Naive thymus-derived CD8-positive, alpha-beta T cell (primary cell): ENCODE results near the gene INTS2. TPM values are rescaled to one million over a fixed set of nuclear protein-coding genes. Genes with fewer than 3 reads are reported as not detected.
"Not testable (repeated sequence)": the region's sequence is repeated elsewhere in the genome, so short reads cannot be mapped to it uniquely, and the experiment has no call there.

Experiments
- ATAC-seq, 2 donors: fragments of 150-1000 bp; cut with Tn5 transposase in 1 of 2; sonication (Bioruptor Pico), chemical (Tn5 transposase) in 1 of 2; 1 replicate in 1 of 2; 2 replicates in 1 of 2; pipeline ENCODE4 v1.10.0; 2021; ENCODE audit warnings: mild to moderate bottlenecking in 2 of 2, moderate library complexity in 2 of 2
- POLR2A ChIA-PET: fragments of 350-600 bp; sonication (Branson Sonifier 250); formaldehyde crosslinking; loops from one replicate; lab custom pipeline; 2021; ENCODE audit warnings: antibody characterized with exemption; lab: Charles Lee
- DNase-seq, 10 donors: peaks; one replicate each; pipeline versions ENCODE4 v3.0.0 to v3.0.0-alpha.2; 2020 to 2022
- H3K27ac Mint-ChIP-seq, 10 donors: one replicate each; pipeline ENCODE4 v1.8.0; 2020 to 2022; ENCODE audit warnings: mild to moderate bottlenecking in 10 of 10, mixed read lengths in 10 of 10, moderate library complexity in 4 of 10, inconsistent platforms in 1 of 10
- H3K27me3 Mint-ChIP-seq, 5 donors: one replicate each; pipeline ENCODE4 v1.8.0; 2021 to 2022; ENCODE audit warnings: mixed read lengths in 5 of 5
- H3K36me3 Mint-ChIP-seq, 3 donors: one replicate each; pipeline ENCODE4 v1.8.0; 2020 to 2022; ENCODE audit warnings: mixed read lengths in 3 of 3, mild to moderate bottlenecking in 2 of 3, inconsistent platforms in 1 of 3
- H3K4me1 Mint-ChIP-seq, 4 donors: one replicate each; pipeline ENCODE4 v1.8.0; 2021 to 2022; ENCODE audit warnings: mixed read lengths in 4 of 4
- H3K4me3 Mint-ChIP-seq, 10 donors: one replicate each; pipeline ENCODE4 v1.8.0; 2020 to 2022; ENCODE audit warnings: mild to moderate bottlenecking in 10 of 10, mixed read lengths in 10 of 10, moderate library complexity in 6 of 10, inconsistent platforms in 1 of 10
- H3K9me3 Mint-ChIP-seq, 9 donors: one replicate each; pipeline ENCODE4 v1.8.0; 2020 to 2022; ENCODE audit warnings: mixed read lengths in 9 of 9, mild to moderate bottlenecking in 3 of 9, inconsistent platforms in 1 of 9, moderate library complexity in 1 of 9
- polyA plus RNA-seq, 3 donors: library from polyadenylated mRNA; unstranded; fragments of 300-500 nt; fragmentation: Illumina TruSeq; gene quantifications; one replicate each; pipeline ENCODE4 v1.2.3, GENCODE V29; 2021
- total RNA-seq, 8 experiments: library from RNA in 2 of 8; stranded (reverse) in 2 of 8; gene quantifications; one replicate each; pipeline ENCODE4 v1.2.3 and lab custom pipeline; 2021 to 2026

The INTS2 gene
- total and polyA plus RNA-seq, 5 experiments from 2014 or later, result 3.3 to 19.4 (median 4.0) TPM

DNA sequence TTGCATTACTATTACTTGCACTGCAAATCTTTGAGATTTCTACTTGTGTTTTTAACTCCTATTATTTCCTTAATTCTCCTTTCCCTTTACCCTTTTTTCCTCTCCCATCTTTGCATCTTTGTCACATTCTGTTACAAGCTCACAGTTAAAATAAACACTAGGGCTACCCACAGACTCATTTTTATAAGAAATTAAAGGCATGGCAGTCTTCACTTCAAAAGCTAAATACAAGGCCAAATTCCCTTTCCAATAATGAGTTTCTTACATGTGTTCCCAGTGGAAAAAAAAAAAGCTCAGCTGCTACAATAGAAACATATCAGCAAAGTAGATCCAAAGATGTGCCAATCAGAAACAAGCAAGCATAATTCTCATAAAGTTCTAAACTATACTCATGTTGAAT is 60.7 kb downstream of the INTS2 start:
- POLR2A ChIA-PET, result no interaction called here
- ATAC-seq, result no peak
- H3K27ac Mint-ChIP-seq, result peak overlapping the region in 2 of 10 donors; percentile 3 to 69
- peaks cover 0 to 45% (median 7%) of the 10 kb centered on the region in 3 donors for H3K36me3 Mint-ChIP-seq
- no peaks in the 10 kb centered on the region for H3K27me3 Mint-ChIP-seq
- no peaks in the 10 kb centered on the region for H3K9me3 Mint-ChIP-seq
- H3K4me1 Mint-ChIP-seq, result peaks cover 7 to 22% (median 18%) of the 10 kb centered on the region in 4 donors
- no peak overlapping the region for H3K4me3 Mint-ChIP-seq
- no peak for DNase-seq

DNA sequence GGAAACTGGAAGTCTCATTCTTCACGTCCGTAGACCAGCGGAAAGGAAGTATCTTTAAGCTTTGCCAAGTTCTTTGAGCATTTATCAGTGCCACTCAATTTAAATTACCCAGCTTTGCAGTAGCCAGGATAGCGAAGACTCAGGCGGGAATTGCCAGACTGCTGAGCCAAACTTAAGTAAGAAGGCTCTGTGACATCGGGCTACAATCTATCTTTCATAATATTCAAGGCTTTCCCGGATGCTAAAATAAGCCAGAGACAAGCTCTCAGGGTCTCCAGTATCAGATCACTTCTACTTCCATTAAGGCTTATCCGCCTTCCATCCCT is 64.0 kb downstream of the INTS2 start:
- peak in 1 of 2 donors; percentile 17 for ATAC-seq
- peaks cover 7 to 25% (median 18%) of the 10 kb centered on the region in 4 donors for H3K4me1 Mint-ChIP-seq
- DNase-seq, result no peak
- no peaks in the 10 kb centered on the region for H3K9me3 Mint-ChIP-seq
- peak overlapping the region; percentile 94 to 98 (median 96) for H3K4me3 Mint-ChIP-seq
- peaks cover 0 to 15% (median 2%) of the 10 kb centered on the region in 3 donors for H3K36me3 Mint-ChIP-seq
- no peaks in the 10 kb centered on the region for H3K27me3 Mint-ChIP-seq
- H3K27ac Mint-ChIP-seq, result peak overlapping the region; percentile 84 to 96 (median 93)
- POLR2A ChIA-PET, result interaction anchor here (0.6 to 1.7 kb wide), 5 partner anchors 116 to 1264 kb away, joined by 3 to 9 read pairs (median 4); partner anchors contain the start of gene PPM1D

DNA sequence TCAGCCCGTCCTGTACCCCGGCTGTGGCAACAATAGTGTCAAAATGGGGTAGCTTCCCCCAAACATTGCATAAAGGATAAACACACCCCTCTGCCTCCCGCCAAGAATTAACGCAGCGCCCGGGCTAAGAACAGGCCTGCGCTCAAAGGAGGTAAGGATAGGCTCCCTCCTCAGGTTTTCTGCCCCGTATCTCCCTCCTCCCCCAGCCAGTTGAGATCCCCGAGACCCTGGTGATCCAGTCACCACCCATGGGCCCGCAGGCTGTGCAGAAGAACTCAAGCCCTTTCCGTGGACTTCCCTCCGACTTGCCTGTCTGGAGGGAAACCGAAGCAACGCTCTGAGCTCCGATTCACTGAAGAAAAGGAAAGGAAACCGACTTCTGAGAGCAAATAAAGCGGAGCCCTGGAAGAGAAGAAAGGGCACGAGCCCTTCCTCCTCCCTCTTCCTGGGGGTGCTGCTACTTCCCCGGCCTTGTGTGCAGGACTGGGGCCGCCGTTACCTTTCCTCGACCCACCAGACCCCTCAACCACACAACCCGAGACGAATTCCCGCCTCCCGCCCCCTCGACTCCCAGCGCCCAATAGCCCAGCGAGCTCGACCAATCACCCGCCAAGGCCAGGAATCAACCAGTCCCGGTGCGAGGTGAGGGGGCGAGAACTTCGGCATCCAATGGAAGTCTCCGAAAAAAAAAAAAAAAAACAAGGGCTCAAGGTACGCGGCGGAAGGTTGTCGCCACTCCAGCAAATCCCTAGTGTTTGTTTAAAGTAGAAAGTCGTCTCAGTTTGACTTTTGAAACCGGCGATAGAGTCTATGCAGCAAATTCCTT is 64.6 kb downstream of the INTS2 start, which contains the start of gene BRIP1:
TSS of gene BRIP1 (minus strand) at position 554 of the 826 bp plus-strand sequence. CDS start 1,989 bp downstream, outside the sequence.
- POLR2A ChIA-PET, result interaction anchor here (0.6 to 1.7 kb wide), 8 partner anchors 10 to 1263 kb away, joined by 3 to 9 read pairs (median 4); partner anchors contain the start of gene PPM1D
- Mint-ChIP-seq H3K27me3 (no peaks in the 10 kb centered on the region), H3K9me3 (no peaks in the 10 kb centered on the region), H3K36me3 (peaks cover 0 to 13% (median 2%) of the 10 kb centered on the region in 3 donors), H3K4me3 (peak within 1 kb of the TSS; percentile 94 to 98 (median 96)), H3K27ac (peak within 1 kb of the TSS; percentile 84 to 96 (median 93)), H3K4me1 (peaks cover 7 to 25% (median 18%) of the 10 kb centered on the region in 4 donors)
- DNase-seq, result peak; percentile 80 to 94 (median 84)
- ATAC-seq, result peak; percentile 97 to 99

DNA sequence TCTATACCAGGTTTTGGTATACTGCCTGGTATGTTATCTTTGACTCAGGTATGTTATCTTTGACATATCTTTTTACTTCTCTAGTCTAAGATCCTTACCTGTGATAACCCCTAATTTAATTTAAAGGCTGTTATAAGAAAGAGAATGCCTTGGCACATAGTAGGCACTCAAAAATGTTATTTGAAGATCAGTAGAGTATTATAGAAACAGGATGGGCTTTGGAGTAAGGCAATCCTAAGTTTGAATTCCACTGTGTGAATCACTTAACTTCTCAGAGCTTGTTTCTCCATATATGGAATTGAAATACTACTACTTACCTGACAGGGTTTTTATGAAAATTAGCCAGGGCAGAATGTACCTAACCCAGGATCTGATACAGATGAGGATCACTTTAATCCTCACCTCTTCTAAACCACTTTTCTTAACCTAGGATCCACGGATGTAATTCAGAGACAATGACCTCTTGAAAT is 65.6 kb downstream of the INTS2 start:
- DNase-seq (no peak), ATAC-seq (no peak)
- Mint-ChIP-seq H3K27ac (peak overlapping the region in 4 of 10 donors; percentile 9 to 94 (median 62)), H3K27me3 (no peaks in the 10 kb centered on the region), H3K36me3 (peaks cover 0 to 2% (median 0%) of the 10 kb centered on the region in 3 donors), H3K4me1 (peaks cover 7 to 25% (median 18%) of the 10 kb centered on the region in 4 donors), H3K9me3 (no peaks in the 10 kb centered on the region), H3K4me3 (peak overlapping the region in 8 of 10 donors; percentile 94 to 97 (median 96))
- POLR2A ChIA-PET, result interaction anchor here (1.2 kb wide), 1 partner anchor 11 kb away, joined by 3 read pairs; no protein-coding TSS in a partner anchor

DNA sequence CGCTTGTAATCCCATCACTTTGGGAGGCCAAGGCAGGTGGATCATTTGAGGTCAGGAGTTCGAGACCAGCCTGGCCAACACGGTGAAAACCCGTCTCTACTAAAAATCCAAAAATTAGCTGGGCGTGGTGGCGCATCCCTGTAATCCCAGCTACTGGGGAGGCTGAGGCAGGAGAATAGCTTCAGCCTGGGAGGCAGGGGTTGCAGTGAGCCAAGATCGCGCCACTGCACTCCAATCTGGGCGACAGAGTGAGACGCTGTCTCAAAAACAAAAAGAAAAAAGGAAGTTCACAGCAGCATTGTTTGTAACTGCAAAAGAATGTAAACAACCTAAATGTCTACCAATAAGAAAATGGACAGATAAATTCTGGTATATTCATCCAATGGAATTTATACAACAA is 67.4 kb downstream of the INTS2 start:
- DNase-seq, H3K27me3 Mint-ChIP-seq, H3K36me3 Mint-ChIP-seq, ATAC-seq, H3K27ac Mint-ChIP-seq, POLR2A ChIA-PET, H3K4me3 Mint-ChIP-seq, H3K9me3 Mint-ChIP-seq: not testable (repeated sequence)
- peaks cover 7 to 25% (median 18%) of the 10 kb centered on the region in 4 donors for H3K4me1 Mint-ChIP-seq

DNA sequence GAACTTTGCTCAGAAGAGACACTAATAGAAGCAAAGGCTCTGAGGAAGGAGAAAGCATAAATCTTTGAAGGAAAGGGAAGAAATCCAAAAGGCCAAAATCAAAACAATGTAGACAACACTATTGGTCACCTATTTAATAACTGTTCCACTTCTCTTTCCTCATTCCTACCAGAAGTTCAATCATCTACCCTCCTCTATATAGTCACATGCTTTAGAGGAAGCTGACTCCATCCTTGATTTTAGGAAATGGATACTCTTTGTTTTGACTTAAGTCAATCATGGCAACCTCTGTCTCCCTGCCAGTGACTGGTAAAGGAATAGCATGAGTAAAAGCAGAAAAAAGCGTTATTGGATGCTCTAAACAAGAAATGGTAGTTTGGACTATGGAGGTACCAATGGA is 71.7 kb downstream of the INTS2 start:
- H3K4me3 Mint-ChIP-seq, result no peak overlapping the region
- ATAC-seq, result no peak
- H3K27ac Mint-ChIP-seq, result no peak overlapping the region
- POLR2A ChIA-PET, result interaction anchor here (0.7 kb wide), 1 partner anchor 93 kb away, joined by 3 read pairs; no protein-coding TSS in a partner anchor
- H3K4me1 Mint-ChIP-seq, result no peaks in the 10 kb centered on the region
- no peaks in the 10 kb centered on the region for H3K27me3 Mint-ChIP-seq
- H3K36me3 Mint-ChIP-seq, result peaks cover 0 to 2% (median 0%) of the 10 kb centered on the region in 3 donors
- no peak for DNase-seq
- no peaks in the 10 kb centered on the region for H3K9me3 Mint-ChIP-seq

DNA sequence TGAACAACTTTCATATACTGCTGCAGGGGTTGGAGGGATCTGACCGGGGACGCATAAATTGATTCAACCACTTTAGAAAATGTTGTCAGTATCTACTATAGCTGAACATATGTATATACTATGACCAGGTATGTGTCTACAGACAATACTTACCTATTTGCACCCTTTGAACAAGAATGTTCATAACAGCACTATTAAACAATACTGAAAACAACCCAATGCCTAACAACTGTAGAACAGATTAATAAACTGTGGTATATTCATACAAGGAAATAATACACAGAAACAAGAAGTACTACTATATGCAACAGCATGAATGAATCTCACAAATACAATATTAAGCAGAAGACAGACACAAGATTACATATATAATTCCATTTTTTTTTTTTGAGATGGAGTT is 74.9 kb downstream of the INTS2 start:
- no peak for ATAC-seq
- peaks cover 0 to 2% (median 0%) of the 10 kb centered on the region in 3 donors for H3K36me3 Mint-ChIP-seq

DNA sequence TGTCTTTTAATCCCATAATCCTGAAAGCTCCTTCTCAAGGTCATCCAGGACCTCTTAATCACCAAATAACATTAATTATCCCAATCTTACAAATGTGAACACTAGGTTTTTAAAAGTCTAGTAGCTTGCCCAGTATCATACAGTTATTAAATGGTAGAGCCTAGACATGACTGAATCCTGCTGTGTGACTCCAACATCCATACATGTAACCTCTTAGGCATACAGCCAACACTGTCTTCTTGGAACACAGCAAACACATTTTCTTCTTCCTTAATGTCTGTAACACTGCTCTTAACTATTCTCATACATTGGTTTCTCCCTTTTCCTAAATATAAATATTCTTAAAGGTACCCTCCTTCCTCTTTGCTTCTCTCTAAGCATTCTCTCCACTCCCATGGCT is 78.1 kb downstream of the INTS2 start:
- H3K36me3 Mint-ChIP-seq, result peaks cover 0 to 12% (median 0%) of the 10 kb centered on the region in 3 donors
- no peak for DNase-seq
- H3K4me3 Mint-ChIP-seq, result no peak overlapping the region
- POLR2A ChIA-PET, result no interaction called here
- no peaks in the 10 kb centered on the region for H3K27me3 Mint-ChIP-seq
- H3K4me1 Mint-ChIP-seq, result no peaks in the 10 kb centered on the region
- no peak overlapping the region for H3K27ac Mint-ChIP-seq
- no peaks in the 10 kb centered on the region for H3K9me3 Mint-ChIP-seq
- no peak for ATAC-seq

More for the DNA sequence above, 74.9 kb downstream of the INTS2 start:
- H3K27ac Mint-ChIP-seq, result no peak overlapping the region
- H3K27me3 Mint-ChIP-seq, result no peaks in the 10 kb centered on the region
- POLR2A ChIA-PET, result no interaction called here
- no peak for DNase-seq
- H3K4me3 Mint-ChIP-seq, result no peak overlapping the region
- no peaks in the 10 kb centered on the region for H3K4me1 Mint-ChIP-seq
- no peaks in the 10 kb centered on the region for H3K9me3 Mint-ChIP-seq

DNA sequence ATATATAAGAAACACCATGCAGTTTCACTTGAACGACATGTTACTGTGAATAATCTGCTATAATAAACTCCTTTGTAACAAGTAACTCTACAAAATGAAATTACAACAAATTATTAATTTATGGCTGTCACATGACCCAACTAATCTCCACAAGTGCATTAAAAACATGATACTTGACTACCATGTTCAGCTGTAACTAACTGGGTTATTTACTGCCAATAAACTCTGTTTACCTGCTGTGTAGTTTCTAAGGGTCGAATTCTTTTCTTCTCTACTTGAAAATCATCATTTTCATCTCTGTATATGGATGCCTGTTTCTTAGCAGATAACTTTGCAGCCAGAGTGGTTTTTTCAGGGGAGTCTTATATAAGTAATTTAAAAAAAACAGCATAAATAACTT is 78.9 kb downstream of the INTS2 start:
- Mint-ChIP-seq H3K27me3 (no peaks in the 10 kb centered on the region), H3K9me3 (no peaks in the 10 kb centered on the region), H3K27ac (no peak overlapping the region), H3K4me1 (no peaks in the 10 kb centered on the region), H3K4me3 (no peak overlapping the region), H3K36me3 (peaks cover 0 to 12% (median 0%) of the 10 kb centered on the region in 3 donors)
- POLR2A ChIA-PET, result no interaction called here
- DNase-seq, result no peak
- no peak for ATAC-seq

DNA sequence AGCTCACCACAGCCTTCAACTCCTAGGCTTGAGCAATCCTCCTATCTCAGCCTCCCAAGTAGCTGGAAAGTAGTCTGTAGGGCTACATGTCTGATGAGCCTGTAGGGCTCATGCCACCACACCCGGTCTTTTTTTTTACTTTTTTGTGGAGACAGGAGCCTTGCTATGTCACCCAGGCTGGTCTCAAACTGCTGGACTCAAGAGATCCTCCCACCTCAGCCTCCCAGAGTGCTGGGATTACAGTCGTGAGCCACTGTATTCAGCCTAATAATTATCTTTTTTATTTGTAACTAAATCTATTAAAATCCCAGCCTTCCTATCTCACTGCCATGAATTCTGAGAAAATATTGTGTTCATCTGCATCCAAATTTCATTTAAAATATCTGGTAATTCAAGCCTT is 79.5 kb downstream of the INTS2 start:
- no peaks in the 10 kb centered on the region for H3K4me1 Mint-ChIP-seq

DNA sequence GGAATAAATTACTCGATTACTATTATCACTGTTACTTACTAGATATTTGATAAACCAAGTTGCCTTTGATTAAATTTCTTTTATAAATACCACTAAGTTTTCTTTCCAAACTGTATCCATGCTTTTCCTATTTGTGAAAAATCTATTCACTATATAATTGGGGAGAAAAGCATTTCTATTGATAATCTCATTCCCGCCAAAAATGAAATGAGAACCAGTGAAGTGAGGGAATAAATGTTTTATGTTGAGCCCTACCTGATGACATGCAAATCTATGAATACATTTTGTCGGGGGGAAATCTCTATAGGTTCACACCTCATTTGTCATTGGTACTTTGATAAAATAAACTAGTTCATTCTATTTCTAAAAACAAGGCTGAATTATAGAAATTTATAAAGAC is 80.1 kb downstream of the INTS2 start:
- H3K4me3 Mint-ChIP-seq, result no peak overlapping the region

More for the DNA sequence above, 79.5 kb downstream of the INTS2 start:
- DNase-seq, result no peak
- Mint-ChIP-seq H3K27ac (no peak overlapping the region), H3K36me3 (peaks cover 0 to 12% (median 0%) of the 10 kb centered on the region in 3 donors), H3K4me3 (no peak overlapping the region), H3K9me3 (no peaks in the 10 kb centered on the region), H3K27me3 (no peaks in the 10 kb centered on the region)
- POLR2A ChIA-PET, result no interaction called here
- ATAC-seq, result no peak

DNA sequence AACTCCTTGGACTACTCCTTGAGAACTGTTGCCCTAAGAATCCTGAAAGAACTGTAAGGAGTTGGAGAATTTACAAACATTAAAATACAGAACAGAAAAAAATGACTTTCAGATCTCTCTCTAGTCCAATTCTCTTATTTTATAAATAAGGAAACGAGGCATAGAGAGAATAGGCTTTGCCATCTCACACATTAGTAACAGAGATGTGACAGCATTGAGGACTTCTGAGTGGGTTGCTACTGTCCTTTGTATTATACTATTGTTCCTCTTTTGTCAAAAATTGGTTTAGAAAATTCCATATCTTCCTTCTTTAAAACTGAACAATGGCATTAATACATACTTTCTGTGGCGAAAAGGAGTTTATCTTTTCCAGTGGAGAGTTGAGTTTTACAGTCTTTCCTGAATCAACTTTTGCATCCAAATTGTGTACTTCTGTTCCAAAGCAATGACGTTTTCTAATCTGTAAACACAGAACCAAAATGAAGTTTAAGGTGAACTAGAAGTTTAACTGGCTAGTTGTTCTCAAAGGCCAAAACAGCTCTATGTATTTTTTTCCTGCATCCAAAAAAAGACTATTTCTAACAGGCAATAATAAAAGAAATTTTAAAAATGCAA is 80.9 kb downstream of the INTS2 start:
- no peaks in the 10 kb centered on the region for H3K4me1 Mint-ChIP-seq
- DNase-seq (no peak), ATAC-seq (no peak)
- H3K4me3 Mint-ChIP-seq, result no peak overlapping the region
- no peak overlapping the region for H3K27ac Mint-ChIP-seq
- no peaks in the 10 kb centered on the region for H3K9me3 Mint-ChIP-seq
- POLR2A ChIA-PET, result no interaction called here
- peaks cover 0 to 12% (median 0%) of the 10 kb centered on the region in 3 donors for H3K36me3 Mint-ChIP-seq
- no peaks in the 10 kb centered on the region for H3K27me3 Mint-ChIP-seq

More for the DNA sequence above, 80.1 kb downstream of the INTS2 start:
- POLR2A ChIA-PET, result no interaction called here
- Mint-ChIP-seq H3K9me3 (no peaks in the 10 kb centered on the region), H3K27ac (no peak overlapping the region), H3K27me3 (no peaks in the 10 kb centered on the region), H3K36me3 (peaks cover 0 to 12% (median 0%) of the 10 kb centered on the region in 3 donors), H3K4me1 (no peaks in the 10 kb centered on the region)
- no peak for ATAC-seq
- no peak for DNase-seq
